Fibroblast of upper back skin (primary cell): Measurements from ENCODE around the gene HS3ST3B1.

Experiments used
- DNase-seq: peaks from one replicate; pipeline ENCODE4 v3.0.0-alpha.2; 2013

The HS3ST3B1 gene

GRCh38 chr17:14355556-14355955 lies 54.7 kb downstream of the HS3ST3B1 start:
- DNase-seq = no peak

GRCh38 chr17:14359163-14360020 lies 58.5 kb downstream of the HS3ST3B1 start:
- DNase-seq = no peak

- no peak for DNase-seq
Measured at GRCh38 chr17:14360856-14361255, 60.0 kb downstream of the HS3ST3B1 start.

GRCh38 chr17:14361470-14361869 lies 60.6 kb downstream of the HS3ST3B1 start:
- DNase-seq = no peak

- no peak for DNase-seq
Measured at GRCh38 chr17:14361945-14362508, 61.1 kb downstream of the HS3ST3B1 start.

- DNase-seq = peak; percentile 75
Measured at GRCh38 chr17:14366199-14366598, 65.3 kb downstream of the HS3ST3B1 start.

- no peak for DNase-seq
Measured at GRCh38 chr17:14372461-14372860, 71.6 kb downstream of the HS3ST3B1 start.

GRCh38 chr17:14372905-14373613 lies 72.2 kb downstream of the HS3ST3B1 start:
- no peak for DNase-seq

GRCh38 chr17:14373614-14374259 lies 72.9 kb downstream of the HS3ST3B1 start:
- peak; percentile 36 for DNase-seq

- no peak for DNase-seq
Measured at GRCh38 chr17:14374268-14374667, 73.4 kb downstream of the HS3ST3B1 start.

GRCh38 chr17:14376666-14377065 lies 75.8 kb downstream of the HS3ST3B1 start:
- DNase-seq = no peak

- DNase-seq = no peak
Measured at GRCh38 chr17:14381606-14382005, 80.7 kb downstream of the HS3ST3B1 start.

GRCh38 chr17:14387036-14387435 lies 86.2 kb downstream of the HS3ST3B1 start:
- DNase-seq = no peak

- no peak for DNase-seq
Measured at GRCh38 chr17:14389681-14390080, 88.8 kb downstream of the HS3ST3B1 start.

GRCh38 chr17:14393723-14394122 lies 92.8 kb downstream of the HS3ST3B1 start:
- DNase-seq = no peak

GRCh38 chr17:14395255-14395654 lies 94.4 kb downstream of the HS3ST3B1 start:
- DNase-seq = no peak

GRCh38 chr17:14396547-14396946 lies 95.7 kb downstream of the HS3ST3B1 start:
- peak; percentile 13 for DNase-seq

- DNase-seq = no peak
Measured at GRCh38 chr17:14398766-14399165, 97.9 kb downstream of the HS3ST3B1 start.
